GM12878 (cell line): ENCODE data around the gene LRRC59. TPM values are rescaled to one million over a fixed set of nuclear protein-coding genes. Genes with fewer than 3 reads are reported as not detected.

Source experiments
- ATAC-seq: fragments of 200-7000 bp; cut with Tn5 transposase; 3 replicates; pipeline ENCODE4 v1.9.1; 2020; ENCODE audit warnings: mild to moderate bottlenecking, moderate library complexity
- BruUV-seq: library from RNA; stranded (reverse); fragments of 400-500 nt; replicated peaks from 2 replicates; lab custom pipeline; 2021; lab: Mats Ljungman, UMichigan
- CTCF ChIA-PET: fragments of 300-600 bp; sonication (Branson Sonifier 250); formaldehyde crosslinking; extraction: SDS; loops from one replicate; lab custom pipeline; 2021; ENCODE audit warnings: inconsistent platforms; lab: Yijun Ruan, JAX
- POLR2A ChIA-PET: fragments of 350-600 bp; formaldehyde crosslinking; extraction: SDS; loops from one replicate; lab custom pipeline; 2021; ENCODE audit warnings: inconsistent platforms; lab: Charles Lee
- RAD21 ChIA-PET: fragments of 300-600 bp; sonication (Branson Sonifier 250); formaldehyde crosslinking; loops from one replicate; lab custom pipeline; 2023; ENCODE audit warnings: antibody characterized with exemption; ENCODE audit not compliant: unreplicated experiment; lab: Charles Lee
- SMC1A ChIA-PET: fragments of 300-600 bp; sonication (Branson Sonifier 250); formaldehyde crosslinking; loops from one replicate; lab custom pipeline; 2023; ENCODE audit not compliant: unreplicated experiment, uncharacterized antibody; lab: Charles Lee
- DNase-seq: peaks from one replicate; pipeline ENCODE4 v3.0.0-alpha.2; 2011; ENCODE audit warnings: low read depth, low spot score
- FAIRE-seq: peaks from 3 replicates; lab custom pipeline; 2011; peaks lifted over from hg19 to GRCh38; lab: Jason Lieb, UNC
- H2AFZ ChIP-seq: 2 replicates; pipeline ENCODE4 v1.6.0; 2011; ENCODE audit warnings: low read depth, low read length, control low read depth; ENCODE audit not compliant: control insufficient read depth
- H3K27ac ChIP-seq: 2 replicates; pipeline ENCODE4 v1.5.1; 2011; ENCODE audit warnings: control low read depth; ENCODE audit not compliant: control insufficient read depth, insufficient read depth
- H3K27me3 ChIP-seq, 2 experiments: replicated peaks in 1 of 2; 2 replicates each; pipeline versions ENCODE4 v1.6.0 to v1.6.1; 2011; ENCODE audit warnings: low read length in 1 of 2; ENCODE audit not compliant: control insufficient read depth in 2 of 2, insufficient read depth in 2 of 2
- H3K36me3 ChIP-seq, 2 experiments: 2 replicates each; pipeline ENCODE4 v1.5.1; 2011; ENCODE audit warnings: low read length in 1 of 2; ENCODE audit not compliant: control insufficient read depth in 2 of 2, insufficient read depth in 2 of 2
- H3K4me1 ChIP-seq: 2 replicates; pipeline ENCODE4 v1.6.1; 2011; ENCODE audit warnings: mild to moderate bottlenecking, low read length, moderate library complexity, mixed read lengths; ENCODE audit not compliant: control insufficient read depth, insufficient read depth
- H3K4me2 ChIP-seq: 2 replicates; pipeline ENCODE4 v1.6.0; 2011; ENCODE audit warnings: control low read depth; ENCODE audit not compliant: control insufficient read depth, insufficient read depth
- H3K4me3 ChIP-seq: fragments of 200-600 bp; sonication (generic); 2 replicates; pipeline ENCODE4 v1.5.1; 2016
- H3K79me2 ChIP-seq: 2 replicates; pipeline ENCODE4 v1.6.0; 2011; ENCODE audit warnings: low read length; ENCODE audit not compliant: control insufficient read depth, insufficient read depth
- H3K9ac ChIP-seq: 2 replicates; pipeline ENCODE4 v1.8.0; 2011; ENCODE audit warnings: low read length, control low read depth, mixed read lengths; ENCODE audit not compliant: control insufficient read depth, insufficient read depth
- H3K9me3 ChIP-seq: replicated peaks from 3 replicates; pipeline ENCODE4 v1.5.1; 2011; ENCODE audit warnings: mild to moderate bottlenecking, low read length; ENCODE audit not compliant: control insufficient read depth, insufficient read depth
- H4K20me1 ChIP-seq: 2 replicates; pipeline ENCODE4 v1.6.0; 2011; ENCODE audit not compliant: control insufficient read depth, insufficient read depth
- BRCA1 ChIP-seq: IDR thresholded peaks from 2 replicates; pipeline ENCODE4 v1.6.1; 2011; ENCODE audit warnings: low read depth, low read length, improper control_type of control experiment
- CREM ChIP-seq: IDR thresholded peaks from 2 replicates; pipeline ENCODE4 v1.6.1; 2014; ENCODE audit warnings: antibody characterized with exemption, low read depth
- HCFC1 ChIP-seq: fragments of 150-350 bp; IDR thresholded peaks from 2 replicates; pipeline ENCODE4 v1.6.1; 2014; ENCODE audit warnings: low read length
- HDAC6 ChIP-seq: fragments of 200-600 bp; sonication (generic); IDR thresholded peaks from one replicate; pipeline ENCODE4 v1.8.0; 2017; ENCODE audit warnings: antibody characterized with exemption; ENCODE audit not compliant: unreplicated experiment
- KLF5 ChIP-seq: fragments of 450-650 bp; IDR thresholded peaks from 2 replicates; pipeline ENCODE4 v1.6.1; 2014; ENCODE audit warnings: mild to moderate bottlenecking; ENCODE audit not compliant: partially characterized antibody
- LARP7 ChIP-seq: fragments of 450-650 bp; IDR thresholded peaks from 2 replicates; pipeline ENCODE4 v1.6.1; 2017; ENCODE audit warnings: mild to moderate bottlenecking
- MEF2B ChIP-seq: fragments of 450-650 bp; IDR thresholded peaks from 2 replicates; pipeline ENCODE4 v1.6.1; 2018; ENCODE audit warnings: mild to moderate bottlenecking, moderate library complexity; ENCODE audit not compliant: partially characterized antibody, poor library complexity, severe bottlenecking
- MYB ChIP-seq: fragments of 150-350 bp; IDR thresholded peaks from 2 replicates; pipeline ENCODE4 v1.6.1; 2014; ENCODE audit warnings: mild to moderate bottlenecking, low read depth, low read length, borderline replicate concordance
- MYC ChIP-seq: IDR thresholded peaks from 2 replicates; pipeline ENCODE4 v1.6.1; 2011; ENCODE audit warnings: mild to moderate bottlenecking, low read length, moderate library complexity, inconsistent platforms; ENCODE audit not compliant: insufficient read depth, insufficient replicate concordance, insufficient read length, severe bottlenecking
- PRDM15 ChIP-seq: fragments of 450-650 bp; formaldehyde crosslinking; IDR thresholded peaks from 2 replicates; pipeline ENCODE4 v1.4.0; 2020; ENCODE audit warnings: mild to moderate bottlenecking, moderate library complexity
- RBBP5 ChIP-seq: fragments of 200-600 bp; sonication (generic); conservative IDR thresholded peaks from 2 replicates; pipeline ENCODE4 v1.6.1; 2016
- ZNF592 ChIP-seq: fragments of 450-650 bp; IDR thresholded peaks from 2 replicates; pipeline ENCODE4 v1.6.1; 2017; ENCODE audit warnings: mild to moderate bottlenecking, moderate library complexity
- WGBS: methylation state at CpG from one replicate; pipeline ENCODE4 v1.1.6; 2016; ENCODE audit warnings: low lambda C conversion rate; ENCODE audit not compliant: insufficient replicate concordance, insufficient coverage; ENCODE audit errors: missing lambda C conversion rate; 5-methylcytosine and 5-hydroxymethylcytosine counted together
- in situ Hi-C: fragments of 300-500 bp; cut with MboI; formaldehyde crosslinking; loops from 9 replicates; pipeline ENCODE4 v1.14.3; 2018; ENCODE audit warnings: mixed read lengths
- intact Hi-C: fragments of 100-400 bp; cut with micrococcal nuclease; formaldehyde crosslinking; loops from one replicate; pipeline ENCODE4 v1.14.2; 2022; ENCODE audit not compliant: unreplicated experiment
- polyA plus RNA-seq, 11 experiments: library from polyadenylated mRNA; depleted of rRNA in 4 of 11; unstranded in 6 of 11; stranded (reverse) in 5 of 11; fragments of >200 nt; fragmentation: Nextera tagmentation in 4 of 11; fragmentation: Illumina TruSeq in 1 of 11; extraction: Ambion mirVana in 4 of 11; extraction: Trizol in 1 of 11; gene quantifications; 1 replicate in 1 of 11; 2 replicates in 10 of 11; pipeline versions ENCODE4 v1.2.1 to v1.2.3, GENCODE V29; 2011 to 2016; ENCODE audit warnings: inconsistent platforms in 2 of 11, missing spikeins in 2 of 11, low read depth in 1 of 11
- total RNA-seq, 4 experiments: library from RNA; depleted of rRNA in 3 of 4; stranded (reverse); fragments of >200 nt in 3 of 4; fragmentation: Illumina TruSeq in 1 of 4; extraction: Trizol in 1 of 4; gene quantifications; 2 replicates each; pipeline versions ENCODE4 v1.2.1 to v1.2.3, GENCODE V29; 2013 to 2021
- TF ChIP-seq, protein P1 (sequence below): fragments of 450-650 bp; IDR thresholded peaks from 2 replicates; pipeline ENCODE4 v1.6.1; 2016; ENCODE audit warnings: mild to moderate bottlenecking

The LRRC59 gene
- total and polyA plus RNA-seq, 10 of the 15 experiments (the other 5 are each of a cell fraction or from before 2014, with no cell fraction given), result 8.8 to 82.2 (median 63.0) TPM

DNA sequence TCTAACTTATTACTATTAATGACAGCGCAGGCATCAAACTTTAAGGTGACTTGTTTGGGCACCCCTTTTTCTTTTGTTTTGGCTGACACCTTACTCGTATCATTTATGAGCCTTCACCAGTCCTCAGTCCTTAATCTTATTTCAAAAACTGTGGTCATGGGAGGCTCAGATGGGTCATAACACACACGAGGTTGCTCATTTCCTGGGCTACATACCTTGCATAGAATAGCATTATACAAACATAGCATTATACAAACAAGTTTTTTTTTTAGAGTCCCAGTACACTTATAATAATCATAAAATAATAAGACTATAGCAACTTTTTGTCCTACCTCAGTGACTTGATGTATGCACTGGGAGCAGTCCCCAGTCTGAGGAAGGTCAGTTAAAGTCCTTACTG is 17.5 kb upstream of the LRRC59 start:
- H3K9me3 ChIP-seq, result no peaks in the 10 kb centered on the region; the same call in 2 of the 3 replicates
- DNase-seq (no peak), ATAC-seq (no peak), FAIRE-seq (no peak)
- POLR2A ChIA-PET, result no interaction called here
- H3K4me2 ChIP-seq, result no peak overlapping the region
- intact Hi-C loops, result no loop called here
- H3K9ac ChIP-seq, result no peak overlapping the region
- RAD21 ChIA-PET, result no interaction called here
- no peak overlapping the region for H3K4me3 ChIP-seq
- SMC1A ChIA-PET, result interaction anchor here (0.8 kb wide), 1 partner anchor 8 kb away, joined by 4 read pairs; no protein-coding TSS in a partner anchor
- H3K79me2 ChIP-seq, result no peaks in the 10 kb centered on the region
- no peaks in the 10 kb centered on the region for H3K36me3 ChIP-seq
- no peak overlapping the region for H3K27ac ChIP-seq
- BruUV-seq, result no TSS peak
- no peak overlapping the region for H2AFZ ChIP-seq
- in situ Hi-C loops, result loop anchor here (5.0 kb wide), 1 partner anchor 53 kb away; no protein-coding TSS in a partner anchor
- no peaks in the 10 kb centered on the region for H3K4me1 ChIP-seq
- no peaks in the 10 kb centered on the region for H4K20me1 ChIP-seq
- no peaks in the 10 kb centered on the region for H3K27me3 ChIP-seq
- 42% methylated on average over 3 of the region's 3 CpGs for WGBS
- CTCF ChIA-PET, result interaction anchor here (1.6 kb wide), 1 partner anchor 19 kb away, joined by 4 read pairs; no protein-coding TSS in a partner anchor
- TF ChIP-seq MYC, result no peak
- no peak for TF ChIP-seq KLF5
- no peak for TF ChIP-seq HDAC6
- no peak for TF ChIP-seq ZNF592
- TF ChIP-seq, protein P1, sequence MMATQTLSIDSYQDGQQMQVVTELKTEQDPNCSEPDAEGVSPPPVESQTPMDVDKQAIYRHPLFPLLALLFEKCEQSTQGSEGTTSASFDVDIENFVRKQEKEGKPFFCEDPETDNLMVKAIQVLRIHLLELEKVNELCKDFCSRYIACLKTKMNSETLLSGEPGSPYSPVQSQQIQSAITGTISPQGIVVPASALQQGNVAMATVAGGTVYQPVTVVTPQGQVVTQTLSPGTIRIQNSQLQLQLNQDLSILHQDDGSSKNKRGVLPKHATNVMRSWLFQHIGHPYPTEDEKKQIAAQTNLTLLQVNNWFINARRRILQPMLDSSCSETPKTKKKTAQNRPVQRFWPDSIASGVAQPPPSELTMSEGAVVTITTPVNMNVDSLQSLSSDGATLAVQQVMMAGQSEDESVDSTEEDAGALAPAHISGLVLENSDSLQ, result no peak
- TF ChIP-seq LARP7, result no peak
- no peak for TF ChIP-seq MEF2B
- no peak for TF ChIP-seq BRCA1
- TF ChIP-seq MYB, result no peak
- TF ChIP-seq CREM, result no peak
- no peak for TF ChIP-seq PRDM15 (CRISPR knock-in tag)
- no peak for TF ChIP-seq RBBP5
- TF ChIP-seq HCFC1, result no peak
